NCI-H2171 treated with DMSO at 0.1 percent for 48 hours (cell line): Measurements from ENCODE around the gene UBTD2.
A peak's percentile ranks its signal among the peaks of the same experiment; 100 is the strongest.
"Not testable (repeated sequence)": the region's sequence is repeated elsewhere in the genome, so short reads cannot be mapped to it uniquely, and the experiment has no call there.

Experiments used
- DNase-seq: peaks from one replicate; lab custom pipeline; 2025; lab: John Stamatoyannopoulos, UW

UBTD2 gene

GRCh38 chr5:172293054-172293744, 9.6 kb upstream of the UBTD2 start:
- DNase-seq: peak; percentile 37

- not testable (repeated sequence) for DNase-seq
These were observed 8.3 kb upstream of the UBTD2 start for GRCh38 chr5:172291837-172292236.

- no peak for DNase-seq
These were observed 4.9 kb upstream of the UBTD2 start for GRCh38 chr5:172288465-172288864.

- not testable (repeated sequence) for DNase-seq
These were observed 3.6 kb upstream of the UBTD2 start for GRCh38 chr5:172287140-172287539.

DNA sequence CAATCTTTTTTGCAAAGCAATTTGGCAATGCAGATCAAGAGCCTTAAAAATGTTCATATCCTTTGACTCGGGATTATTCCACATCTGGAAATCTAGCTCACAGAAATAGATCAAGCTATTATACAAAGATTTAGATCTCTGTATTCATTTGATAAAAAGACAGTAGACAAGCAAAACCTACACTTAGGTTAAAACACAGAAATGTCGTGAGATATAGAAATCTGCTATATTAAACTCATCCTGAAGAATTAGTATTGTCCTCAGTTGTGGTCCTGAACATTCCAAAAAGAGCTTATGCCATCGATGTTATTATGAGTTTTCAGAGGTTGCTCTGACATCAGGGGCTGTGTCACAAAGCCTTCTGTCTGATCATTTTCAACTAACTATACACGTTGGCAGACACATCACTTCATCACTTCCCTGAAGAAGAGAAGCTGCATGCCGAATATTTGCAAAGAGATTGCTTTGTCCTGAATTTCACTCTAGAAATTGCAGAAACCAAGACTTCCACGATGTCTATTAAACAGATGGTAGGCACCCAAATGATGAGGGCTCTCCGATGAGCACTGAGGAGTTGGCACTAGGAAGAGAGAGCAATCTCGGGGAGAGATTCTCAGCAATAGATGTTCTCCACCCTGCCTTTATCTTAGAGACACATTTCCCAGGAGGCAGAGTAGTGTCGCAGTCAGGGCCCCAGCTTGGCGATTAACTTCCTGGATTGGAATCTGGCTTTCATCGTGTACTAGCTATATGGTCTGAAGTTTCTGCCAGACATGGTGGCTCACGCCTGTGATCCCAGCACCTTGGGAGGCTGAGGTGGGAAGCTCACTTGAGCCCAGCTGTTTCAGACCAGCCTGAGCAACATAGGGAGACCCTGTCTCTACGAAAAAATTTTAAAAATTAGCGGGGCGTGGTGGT, 1.9 kb upstream of the UBTD2 start:
- DNase-seq: no peak

DNA sequence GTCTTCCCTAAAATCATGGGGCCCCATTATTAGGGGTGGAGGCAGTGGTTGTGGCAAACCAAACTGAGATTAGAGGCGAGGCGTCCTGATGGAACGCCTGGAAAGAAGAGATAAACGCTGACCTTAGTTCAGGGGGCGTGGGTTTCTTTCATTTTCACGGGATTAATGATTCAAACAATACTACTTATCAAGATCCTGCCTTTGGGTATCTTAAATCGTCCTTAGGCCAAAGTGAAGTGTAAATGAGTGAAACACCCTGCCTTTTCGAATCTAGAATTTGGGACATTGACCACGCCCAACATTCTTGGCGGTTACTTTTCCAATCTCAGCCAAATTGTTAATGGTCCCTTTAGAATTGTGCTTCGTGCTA, 1.0 kb upstream of the UBTD2 start:
- no peak for DNase-seq

DNA sequence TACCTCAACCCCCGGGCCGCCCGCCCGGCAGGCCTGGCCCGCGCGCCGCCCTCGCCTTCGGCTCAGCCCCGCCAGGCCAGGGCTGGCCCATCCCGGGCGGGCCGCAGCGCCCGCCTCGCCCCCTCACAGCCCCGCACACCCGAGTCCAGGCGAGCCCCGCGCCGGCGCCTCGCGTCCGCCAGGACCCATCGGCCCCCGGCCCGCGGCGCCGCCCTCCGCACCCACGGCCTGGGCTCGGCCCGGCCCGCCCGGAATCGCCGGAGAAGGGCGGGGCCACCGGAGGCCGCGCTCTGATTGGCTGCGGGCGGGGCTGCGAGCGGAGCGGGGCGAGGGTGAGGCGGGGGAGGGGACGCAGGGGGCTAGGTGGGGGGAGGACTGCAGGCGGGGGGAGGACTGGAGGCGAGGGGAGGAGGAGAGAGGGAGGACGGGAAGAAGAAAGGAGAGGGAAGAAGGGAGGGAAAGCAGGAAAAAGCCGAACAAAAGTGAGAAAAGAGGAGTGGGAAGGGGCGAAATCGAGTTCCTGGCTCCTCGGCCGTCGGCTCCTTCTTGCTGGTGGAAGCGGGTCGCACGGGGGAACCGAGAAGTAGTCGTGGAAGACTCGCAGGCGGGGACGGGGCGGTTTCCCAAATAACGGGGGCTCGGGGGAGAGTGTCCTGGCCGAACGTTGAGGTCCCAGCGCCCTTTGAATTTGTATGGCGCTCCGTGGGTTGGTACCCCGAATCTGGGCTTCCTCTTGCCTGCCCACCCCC, 472 bp upstream of the UBTD2 start:
- DNase-seq: peak; percentile 57

GRCh38 chr5:172282272-172283019, 1.1 kb downstream of the UBTD2 start:
- DNase-seq: no peak

- no peak for DNase-seq
These were observed 2.2 kb downstream of the UBTD2 start for GRCh38 chr5:172281346-172281745.

- DNase-seq: no peak
These were observed 2.6 kb downstream of the UBTD2 start for GRCh38 chr5:172280929-172281328.

GRCh38 chr5:172280317-172280716, 3.2 kb downstream of the UBTD2 start:
- no peak for DNase-seq

DNA sequence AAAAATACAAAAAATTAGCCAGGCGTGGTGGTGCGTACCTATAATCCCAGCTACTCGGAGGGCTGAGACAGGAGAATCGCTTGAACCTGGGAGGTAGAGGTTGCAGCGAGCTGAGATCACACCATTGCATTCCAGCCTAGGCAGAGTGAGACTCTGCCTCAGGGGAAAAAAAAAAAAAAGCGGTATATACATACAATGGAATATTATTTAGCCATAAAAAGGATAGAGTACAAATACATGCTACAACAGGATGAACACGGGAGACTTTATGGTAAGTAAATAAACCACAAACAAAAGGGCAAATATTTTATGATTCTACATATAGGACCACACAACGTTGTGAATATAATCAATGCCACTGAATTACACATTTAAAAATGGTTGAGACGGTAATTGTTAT, 5.2 kb downstream of the UBTD2 start:
- no peak for DNase-seq

- DNase-seq: no peak
These were observed 7.3 kb downstream of the UBTD2 start for GRCh38 chr5:172276214-172276613.

GRCh38 chr5:172274951-172275753, 8.4 kb downstream of the UBTD2 start:
- no peak for DNase-seq

- DNase-seq: no peak
These were observed 15.6 kb downstream of the UBTD2 start for GRCh38 chr5:172267943-172268342.

GRCh38 chr5:172266676-172267092, 16.9 kb downstream of the UBTD2 start:
- DNase-seq: no peak

- no peak for DNase-seq
These were observed 17.4 kb downstream of the UBTD2 start for GRCh38 chr5:172266071-172266675.

DNA sequence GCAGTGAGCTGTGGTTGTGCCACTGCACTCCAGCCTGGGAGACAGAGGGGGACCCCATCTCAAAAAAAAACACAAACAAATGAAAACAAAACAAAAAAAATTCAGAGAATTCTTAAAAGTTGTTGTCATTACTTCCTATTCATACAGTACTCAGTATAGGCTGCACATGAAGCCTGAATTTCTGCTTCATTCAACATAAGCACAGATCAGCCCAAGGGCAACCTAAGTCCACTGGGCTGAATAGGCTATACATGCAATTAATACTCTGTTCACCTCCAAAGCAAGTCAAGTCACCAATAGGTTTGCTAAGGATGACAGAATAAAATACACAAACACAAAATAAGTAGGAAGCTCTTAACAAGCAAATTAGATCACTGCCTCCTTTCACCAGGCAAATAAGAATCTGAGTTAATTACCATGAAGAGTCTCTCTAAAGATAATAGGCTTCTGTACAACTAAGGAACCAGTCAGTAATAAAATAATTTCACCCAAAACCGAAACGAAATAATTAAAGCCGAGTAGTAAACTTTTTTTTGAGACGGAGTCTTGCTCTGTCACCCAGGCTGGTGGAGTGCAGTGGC, 18.7 kb downstream of the UBTD2 start:
- no peak for DNase-seq

DNA sequence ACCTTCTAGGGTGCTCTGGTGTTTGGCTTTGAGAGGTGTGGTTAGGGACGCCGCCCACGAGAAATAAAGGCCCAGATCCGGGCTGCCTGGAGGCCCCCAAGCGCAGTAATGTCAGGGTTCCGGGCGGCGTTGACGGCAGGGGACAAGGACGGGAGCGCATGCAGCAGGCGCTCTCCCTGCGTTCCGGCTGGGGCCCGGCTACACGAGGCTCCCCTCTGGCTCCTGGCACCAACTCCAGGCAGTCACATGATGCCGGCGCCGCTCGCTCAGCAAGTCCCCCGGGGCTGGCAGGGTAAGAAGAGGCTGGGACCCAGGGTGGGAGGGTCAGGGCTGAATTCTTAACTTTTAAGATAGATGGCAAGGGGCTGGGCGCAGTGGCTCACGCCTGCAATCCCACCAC, 28.1 kb downstream of the UBTD2 start:
- no peak for DNase-seq

DNA sequence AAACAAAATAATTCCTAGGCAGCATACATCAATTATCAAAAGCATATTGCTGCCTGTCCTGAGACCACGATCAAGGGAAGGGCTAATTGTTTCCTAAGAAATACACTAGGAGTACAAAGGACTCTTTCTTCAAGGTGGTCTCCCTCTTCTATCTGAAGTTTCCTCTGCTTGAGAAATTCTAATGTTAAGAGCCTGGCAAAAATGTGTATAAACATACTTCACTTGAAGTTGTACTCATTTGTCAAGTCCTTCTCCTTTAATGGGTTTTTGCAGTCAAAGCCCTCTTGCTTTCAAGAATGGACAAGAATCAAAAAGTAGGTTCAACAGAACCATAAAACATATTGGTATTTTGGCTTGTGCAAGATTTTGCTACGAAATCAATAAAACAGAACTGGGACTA, 31.1 kb downstream of the UBTD2 start:
- DNase-seq: no peak
